IMR-90 (cell line): ENCODE measurements around the gene NPW. TPM values are rescaled to one million over a fixed set of nuclear protein-coding genes. Genes with fewer than 3 reads are reported as not detected.

ENCODE experiments used
- ATAC-seq: fragments of 200-7000 bp; cut with Tn5 transposase; 2 replicates; pipeline ENCODE4 v1.9.1; 2020; ENCODE audit warnings: low read depth, mild to moderate bottlenecking, moderate library complexity
- BruUV-seq: library from RNA; stranded (reverse); fragments of 400-500 nt; replicated peaks from 2 replicates; lab custom pipeline; 2021; lab: Mats Ljungman, UMichigan
- CTCF ChIA-PET: fragments of 300-600 bp; formaldehyde crosslinking; extraction: SDS; loops from one replicate; lab custom pipeline; 2021; ENCODE audit warnings: antibody characterized with exemption; lab: Yijun Ruan, JAX
- POLR2A ChIA-PET: fragments of 300-600 bp; sonication (Branson Sonifier 250); formaldehyde crosslinking; loops from one replicate; lab custom pipeline; 2022; ENCODE audit warnings: antibody characterized with exemption; ENCODE audit not compliant: unreplicated experiment; lab: Charles Lee
- DNase-seq: peaks from one replicate; pipeline ENCODE4 v3.0.0; 2013
- H2AFZ ChIP-seq: replicated peaks from 2 replicates; pipeline ENCODE3; 2013; ENCODE audit warnings: low read length, mild to moderate bottlenecking; ENCODE audit not compliant: poor library complexity
- H2AK5ac ChIP-seq: 2 replicates; pipeline ENCODE4 v1.6.1; 2013; ENCODE audit warnings: low read depth, low read length, inconsistent platforms
- H2AK9ac ChIP-seq: replicated peaks from 2 replicates; pipeline ENCODE3; 2013; ENCODE audit warnings: mild to moderate bottlenecking, low read depth, low read length, moderate library complexity; ENCODE audit not compliant: poor library complexity
- H2BK120ac ChIP-seq: 2 replicates; pipeline ENCODE4 v1.6.1; 2013; ENCODE audit warnings: low read depth, low read length, inconsistent platforms
- H2BK15ac ChIP-seq: 3 replicates; pipeline ENCODE4 v1.6.1; 2013; ENCODE audit warnings: low read depth, low read length, inconsistent platforms
- H2BK20ac ChIP-seq: 2 replicates; pipeline ENCODE4 v1.6.1; 2013; ENCODE audit warnings: low read depth, mild to moderate bottlenecking, inconsistent platforms, low read length, moderate library complexity
- H2BK5ac ChIP-seq: 2 replicates; pipeline ENCODE4 v1.6.1; 2013; ENCODE audit warnings: mild to moderate bottlenecking, low read depth, low read length, inconsistent platforms; ENCODE audit not compliant: poor library complexity, severe bottlenecking
- H3K14ac ChIP-seq: replicated peaks from 2 replicates; pipeline ENCODE4 v1.6.1; 2013; ENCODE audit warnings: low read depth, low read length, inconsistent platforms
- H3K18ac ChIP-seq: 2 replicates; pipeline ENCODE4 v1.6.1; 2013; ENCODE audit warnings: low read depth, low read length, control low read depth
- H3K23ac ChIP-seq: 2 replicates; pipeline ENCODE4 v1.6.1; 2013; ENCODE audit warnings: low read depth, low read length, inconsistent platforms
- H3K27ac ChIP-seq: 2 replicates; pipeline ENCODE4 v1.5.1; 2013; ENCODE audit warnings: mild to moderate bottlenecking, control low read depth, low read length; ENCODE audit not compliant: insufficient read depth
- H3K27me3 ChIP-seq: 2 replicates; pipeline ENCODE4 v1.6.1; 2013; ENCODE audit warnings: low read length; ENCODE audit not compliant: control insufficient read depth, insufficient read depth
- H3K36me3 ChIP-seq: 2 replicates; pipeline ENCODE4 v1.6.1; 2013; ENCODE audit warnings: low read length, mixed read lengths; ENCODE audit not compliant: control insufficient read depth, insufficient read depth
- H3K4ac ChIP-seq: 2 replicates; pipeline ENCODE4 v1.6.1; 2013; ENCODE audit warnings: low read depth, low read length, inconsistent platforms
- H3K4me1 ChIP-seq: 2 replicates; pipeline ENCODE4 v1.6.1; 2013; ENCODE audit warnings: low read length, mixed read lengths; ENCODE audit not compliant: control insufficient read depth, insufficient read depth
- H3K4me2 ChIP-seq: 2 replicates; pipeline ENCODE4 v1.6.1; 2013; ENCODE audit warnings: low read depth, mild to moderate bottlenecking, control low read depth, low read length, moderate library complexity
- H3K4me3 ChIP-seq: 2 replicates; pipeline ENCODE4 v1.5.1; 2013; ENCODE audit warnings: low read depth, mild to moderate bottlenecking, control low read depth, low read length, moderate library complexity; ENCODE audit not compliant: insufficient read depth
- H3K56ac ChIP-seq: 2 replicates; pipeline ENCODE4 v1.6.1; 2013; ENCODE audit warnings: low read length, inconsistent platforms; ENCODE audit not compliant: insufficient read depth; ENCODE audit errors: extremely low read depth
- H3K79me1 ChIP-seq, 2 experiments: 2 replicates each; pipeline ENCODE4 v1.6.1; 2013; ENCODE audit warnings: low read length in 2 of 2, inconsistent platforms in 1 of 2, low read depth in 1 of 2
- H3K9ac ChIP-seq: 2 replicates; pipeline ENCODE4 v1.6.1; 2013; ENCODE audit warnings: low read depth, low read length, control low read depth
- H3K9me1 ChIP-seq: 2 replicates; pipeline ENCODE4 v1.6.1; 2013; ENCODE audit warnings: low read length, inconsistent platforms; ENCODE audit not compliant: insufficient read depth
- H3K9me3 ChIP-seq: 2 replicates; pipeline ENCODE4 v1.6.1; 2013; ENCODE audit warnings: low read length; ENCODE audit not compliant: control insufficient read depth, insufficient read depth
- H4K20me1 ChIP-seq: 2 replicates; pipeline ENCODE4 v1.6.1; 2013; ENCODE audit warnings: low read length, inconsistent platforms; ENCODE audit not compliant: insufficient read depth
- H4K5ac ChIP-seq: 2 replicates; pipeline ENCODE4 v1.6.1; 2013; ENCODE audit warnings: mild to moderate bottlenecking, low read depth, low read length, control low read depth
- H4K8ac ChIP-seq, 2 experiments: 2 replicates each; pipeline ENCODE4 v1.6.1; 2013; ENCODE audit warnings: low read depth in 2 of 2, low read length in 2 of 2, control low read depth in 1 of 2, inconsistent platforms in 1 of 2
- H4K91ac ChIP-seq: 2 replicates; pipeline ENCODE4 v1.6.1; 2013; ENCODE audit warnings: low read depth, low read length, inconsistent platforms; ENCODE audit not compliant: insufficient read depth
- CEBPB ChIP-seq: IDR thresholded peaks from 2 replicates; pipeline ENCODE4 v1.6.1; 2012; ENCODE audit warnings: low read depth, low read length, improper control_type of control experiment
- CHD1 ChIP-seq: IDR thresholded peaks from 2 replicates; pipeline ENCODE4 v1.6.1; 2012; ENCODE audit warnings: low read depth, low read length, improper control_type of control experiment
- FOS ChIP-seq: fragments of 150-350 bp; IDR thresholded peaks from 2 replicates; pipeline ENCODE4 v1.6.1; 2016; ENCODE audit warnings: low read depth, low read length
- MAFK ChIP-seq: IDR thresholded peaks from 2 replicates; pipeline ENCODE4 v1.6.1; 2012; ENCODE audit warnings: low read depth, low read length, improper control_type of control experiment
- MAZ ChIP-seq: IDR thresholded peaks from 2 replicates; pipeline ENCODE4 v1.6.1; 2012; ENCODE audit warnings: low read depth, mild to moderate bottlenecking, low read length, improper control_type of control experiment, moderate library complexity, borderline replicate concordance
- MXI1 ChIP-seq: IDR thresholded peaks from 2 replicates; pipeline ENCODE4 v1.6.1; 2012; ENCODE audit warnings: low read depth, mild to moderate bottlenecking, low read length, moderate library complexity, borderline replicate concordance
- NFE2L2 ChIP-seq: fragments of 150-350 bp; IDR thresholded peaks from 2 replicates; pipeline ENCODE4 v1.6.1; 2016; ENCODE audit warnings: low read depth, mild to moderate bottlenecking, low read length
- POLR2A ChIP-seq: IDR thresholded peaks from 2 replicates; pipeline ENCODE4 v1.6.1; 2012; ENCODE audit warnings: mild to moderate bottlenecking, low read depth, low read length
- RAD21 ChIP-seq: IDR thresholded peaks from 2 replicates; pipeline ENCODE4 v1.6.1; 2012; ENCODE audit warnings: low read length, improper control_type of control experiment
- RCOR1 ChIP-seq: IDR thresholded peaks from 2 replicates; pipeline ENCODE4 v1.6.1; 2012; ENCODE audit warnings: mild to moderate bottlenecking, low read length, improper control_type of control experiment; ENCODE audit not compliant: insufficient replicate concordance
- RFX5 ChIP-seq: IDR thresholded peaks from 2 replicates; pipeline ENCODE4 v1.8.0; 2012; ENCODE audit warnings: low read depth, mild to moderate bottlenecking, low read length, moderate library complexity
- SMC3 ChIP-seq: fragments of 150-350 bp; IDR thresholded peaks from 2 replicates; pipeline ENCODE4 v1.6.1; 2016; ENCODE audit warnings: low read depth, mild to moderate bottlenecking, antibody characterized with exemption, low read length, moderate library complexity
- WGBS, 2 experiments: methylation state at CpG; one replicate each; pipeline versions ENCODE4 v1.1.5 to v1.1.7; 2013; ENCODE audit warnings: missing lambda C conversion rate in 2 of 2; ENCODE audit not compliant: insufficient read length in 1 of 2; ENCODE audit errors: extremely low coverage in 2 of 2; 5-methylcytosine and 5-hydroxymethylcytosine counted together
- dilution Hi-C: fragments of 300-500 bp; cut with HindIII; formaldehyde crosslinking; loops from one replicate; pipeline ENCODE4 v1.14.3; 2018; ENCODE audit warnings: low sequenced_read_pairs; ENCODE audit not compliant: unreplicated experiment
- in situ Hi-C: fragments of 300-500 bp; cut with MboI; formaldehyde crosslinking; loops from 3 replicates; pipeline ENCODE4 v1.14.3; 2019; ENCODE audit warnings: low sequenced_read_pairs, inconsistent platforms, mixed read lengths
- intact Hi-C: fragments of 100-400 bp; cut with micrococcal nuclease; formaldehyde crosslinking; loops from 2 replicates; pipeline ENCODE4 v1.10.0; 2022
- polyA plus RNA-seq, 3 experiments: library from polyadenylated mRNA; depleted of rRNA; stranded (reverse); fragments of >200 nt; gene quantifications; 2 replicates each; pipeline ENCODE4 v1.2.3, GENCODE V29; 2012; ENCODE audit warnings: low replicate concordance in 1 of 3
- total RNA-seq: library from RNA; depleted of rRNA; stranded (reverse); fragments of >200 nt; gene quantifications from 2 replicates; pipeline ENCODE4 v1.2.3, GENCODE V29; 2012
- TF ChIP-seq, protein P1 (sequence below): fragments of 150-350 bp; IDR thresholded peaks from 2 replicates; pipeline ENCODE4 v1.6.1; 2017; ENCODE audit warnings: mild to moderate bottlenecking, antibody characterized with exemption, low read length, low read depth
- TF ChIP-seq, protein P2 (sequence below): fragments of 150-350 bp; IDR thresholded peaks from 2 replicates; pipeline ENCODE4 v1.6.1; 2016; ENCODE audit warnings: low read depth, mild to moderate bottlenecking, low read length, moderate library complexity, borderline replicate concordance

Gene NPW
- total and polyA plus RNA-seq, 2 of the 4 experiments (the other 2 are of a cell fraction), result 0.18 to 2.0 TPM

DNA sequence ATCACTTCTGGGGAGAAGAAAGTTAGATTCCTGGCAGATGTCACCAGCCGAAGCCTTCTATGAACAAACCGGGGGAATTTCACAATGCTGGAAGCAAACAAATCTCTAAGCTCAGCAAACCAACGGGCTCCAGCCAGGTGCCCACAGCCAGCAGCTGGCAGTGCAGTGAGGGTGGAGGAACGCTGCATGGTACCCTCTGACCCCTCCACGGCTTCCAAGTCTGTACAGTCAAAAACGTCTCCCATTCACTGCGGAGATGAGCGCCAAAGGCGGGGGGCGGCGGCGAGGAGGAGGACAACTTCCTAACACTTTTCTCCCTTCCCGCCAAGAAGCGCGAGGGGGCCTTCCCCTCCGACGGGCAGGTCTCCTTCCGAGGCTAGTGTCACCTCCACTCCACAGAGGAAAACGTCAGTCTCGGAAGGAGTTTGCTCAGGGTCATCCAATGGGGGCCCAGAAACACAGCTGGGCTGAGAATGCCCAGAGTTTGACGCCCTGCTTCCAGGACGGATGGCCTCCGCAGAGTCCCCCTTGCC, 10.9 kb upstream of the NPW start:
- Histone ChIP-seq H4K8ac (peak overlapping the region in 1 of 2 experiments; percentile 14; a peak in 1 of 4 replicates), H3K27me3 (no peaks in the 10 kb centered on the region), H4K91ac (peak overlapping the region; percentile 24; the same call in 1 of the 2 replicates), H3K9me3 (no peaks in the 10 kb centered on the region), H4K20me1 (peaks cover 55% of the 10 kb centered on the region), H2AK9ac (peak overlapping the region; percentile 98), H2BK120ac (no peak overlapping the region), H3K4me1 (peaks cover 28% of the 10 kb centered on the region), H4K5ac (peak overlapping the region; percentile 40), H3K4me2 (peak overlapping the region; percentile 97), H2BK15ac (no peak overlapping the region), H3K4ac (peak overlapping the region; percentile 80), H3K79me1 (peaks cover 15 to 65% of the 10 kb centered on the region in 2 experiments; a peak in 3 of 4 replicates), H3K9me1 (peaks cover 8% of the 10 kb centered on the region; the same call in 1 of the 2 replicates), H3K56ac (peak overlapping the region; percentile 71), H3K9ac (peak overlapping the region; percentile 95), H2BK5ac (peak overlapping the region; percentile 60), H3K27ac (peak overlapping the region; percentile 88), H2AK5ac (peak overlapping the region; percentile 83), H3K23ac (peak overlapping the region; percentile 95), H3K18ac (no peak overlapping the region), H3K14ac (peak overlapping the region; percentile 83), H2BK20ac (no peak overlapping the region), H3K36me3 (peaks cover 9% of the 10 kb centered on the region), H3K4me3 (peak overlapping the region; percentile 75), H2AFZ (peak overlapping the region; percentile 79)
- WGBS, 2 experiments, result 3% methylated on average over 13 of the region's 23 CpGs; no CpG with 5 or more reads in 1 of the 2 experiments
- dilution Hi-C loops (no loop called here), intact Hi-C loops (no loop called here), in situ Hi-C loops (no loop called here)
- ChIA-PET POLR2A (no interaction called here), CTCF (interaction anchor here (1.4 kb wide), 1 partner anchor 132 kb away, joined by 4 read pairs; no protein-coding TSS in a partner anchor)
- TF ChIP-seq SMC3 (no peak), RFX5 (no peak), NFE2L2 (no peak), FOS (no peak), CHD1 (no peak), MAZ (peak; percentile 26; the same call in 1 of the 2 replicates), MAFK (0 out of 2 replicates have a peak, but pooled peaks have one; percentile 2), RCOR1 (no peak), RAD21 (no peak), CEBPB (peak; percentile 78), POLR2A (0 out of 2 replicates have a peak, but pooled peaks have one; percentile 16), MXI1 (0 out of 2 replicates have a peak, but pooled peaks have one; percentile 33)
- TF ChIP-seq, protein P1, sequence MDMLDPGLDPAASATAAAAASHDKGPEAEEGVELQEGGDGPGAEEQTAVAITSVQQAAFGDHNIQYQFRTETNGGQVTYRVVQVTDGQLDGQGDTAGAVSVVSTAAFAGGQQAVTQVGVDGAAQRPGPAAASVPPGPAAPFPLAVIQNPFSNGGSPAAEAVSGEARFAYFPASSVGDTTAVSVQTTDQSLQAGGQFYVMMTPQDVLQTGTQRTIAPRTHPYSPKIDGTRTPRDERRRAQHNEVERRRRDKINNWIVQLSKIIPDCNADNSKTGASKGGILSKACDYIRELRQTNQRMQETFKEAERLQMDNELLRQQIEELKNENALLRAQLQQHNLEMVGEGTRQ, result no peak
- TF ChIP-seq, protein P2, sequence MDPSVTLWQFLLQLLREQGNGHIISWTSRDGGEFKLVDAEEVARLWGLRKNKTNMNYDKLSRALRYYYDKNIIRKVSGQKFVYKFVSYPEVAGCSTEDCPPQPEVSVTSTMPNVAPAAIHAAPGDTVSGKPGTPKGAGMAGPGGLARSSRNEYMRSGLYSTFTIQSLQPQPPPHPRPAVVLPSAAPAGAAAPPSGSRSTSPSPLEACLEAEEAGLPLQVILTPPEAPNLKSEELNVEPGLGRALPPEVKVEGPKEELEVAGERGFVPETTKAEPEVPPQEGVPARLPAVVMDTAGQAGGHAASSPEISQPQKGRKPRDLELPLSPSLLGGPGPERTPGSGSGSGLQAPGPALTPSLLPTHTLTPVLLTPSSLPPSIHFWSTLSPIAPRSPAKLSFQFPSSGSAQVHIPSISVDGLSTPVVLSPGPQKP, result no peak
- DNase-seq (peak; percentile 44), ATAC-seq (peak; percentile 3)
- BruUV-seq, result no TSS peak
